ENCODE results near the gene ZNF669.

GRCh38 chr1:247115545-247115944, 11.4 kb upstream of the ZNF669 start:
- TF ChIP-seq, protein P1, sequence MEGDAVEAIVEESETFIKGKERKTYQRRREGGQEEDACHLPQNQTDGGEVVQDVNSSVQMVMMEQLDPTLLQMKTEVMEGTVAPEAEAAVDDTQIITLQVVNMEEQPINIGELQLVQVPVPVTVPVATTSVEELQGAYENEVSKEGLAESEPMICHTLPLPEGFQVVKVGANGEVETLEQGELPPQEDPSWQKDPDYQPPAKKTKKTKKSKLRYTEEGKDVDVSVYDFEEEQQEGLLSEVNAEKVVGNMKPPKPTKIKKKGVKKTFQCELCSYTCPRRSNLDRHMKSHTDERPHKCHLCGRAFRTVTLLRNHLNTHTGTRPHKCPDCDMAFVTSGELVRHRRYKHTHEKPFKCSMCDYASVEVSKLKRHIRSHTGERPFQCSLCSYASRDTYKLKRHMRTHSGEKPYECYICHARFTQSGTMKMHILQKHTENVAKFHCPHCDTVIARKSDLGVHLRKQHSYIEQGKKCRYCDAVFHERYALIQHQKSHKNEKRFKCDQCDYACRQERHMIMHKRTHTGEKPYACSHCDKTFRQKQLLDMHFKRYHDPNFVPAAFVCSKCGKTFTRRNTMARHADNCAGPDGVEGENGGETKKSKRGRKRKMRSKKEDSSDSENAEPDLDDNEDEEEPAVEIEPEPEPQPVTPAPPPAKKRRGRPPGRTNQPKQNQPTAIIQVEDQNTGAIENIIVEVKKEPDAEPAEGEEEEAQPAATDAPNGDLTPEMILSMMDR (IDR thresholded peaks at IDR 0.05 in 4 of 5, conservative IDR thresholded peaks at IDR 0.05 in 1 of 5): no peak
- no peak for TF ChIP-seq POLR2A (IDR thresholded peaks at IDR 0.05)

Data from gastrocnemius medialis (tissue), 4 donors.